HepG2 (cell line): ENCODE measurements around the gene PHKG2. TPM values are rescaled to one million over a fixed set of nuclear protein-coding genes. Genes with fewer than 3 reads are reported as not detected.

Experiments used
- ETV5 ChIP-seq: IDR thresholded peaks from 2 replicates; pipeline ENCODE4 v1.6.1; 2018; ENCODE audit warnings: missing biosample characterization, missing genetic modification reagents, inconsistent platforms, borderline replicate concordance
- KDM1A ChIP-seq: IDR thresholded peaks from 2 replicates; pipeline ENCODE4 v1.6.1; 2016; ENCODE audit warnings: missing compliant biosample characterization
- KLF12 ChIP-seq: sonication (generic); formaldehyde crosslinking; IDR thresholded peaks from 2 replicates; pipeline ENCODE4 v1.4.0; 2020; ENCODE audit warnings: missing genetic modification reagents, borderline replicate concordance
- MAFK ChIP-seq, 2 experiments: IDR thresholded peaks in 1 of 2; conservative IDR thresholded peaks in 1 of 2; 2 replicates each; pipeline ENCODE4 v1.6.1; 2011; ENCODE audit warnings: improper control_type of control experiment in 2 of 2, low read length in 2 of 2
- MED8 ChIP-seq: sonication (generic); formaldehyde crosslinking; IDR thresholded peaks from 2 replicates; pipeline ENCODE4 v1.8.1; 2023; ENCODE audit warnings: mild to moderate bottlenecking, missing genetic modification reagents; ENCODE audit not compliant: insufficient replicate concordance
- NR3C1 ChIP-seq: sonication (generic); formaldehyde crosslinking; IDR thresholded peaks from 2 replicates; pipeline ENCODE4 v1.4.0; 2020; ENCODE audit warnings: missing genetic modification reagents
- SRSF1 ChIP-seq: fragments of 200-400 bp; formaldehyde crosslinking; optimal IDR thresholded peaks from 2 replicates; pipeline ENCODE3; 2017; ENCODE audit warnings: mild to moderate bottlenecking, low read depth, low read length, moderate library complexity
- ZNF124 ChIP-seq: sonication (generic); formaldehyde crosslinking; IDR thresholded peaks from 2 replicates; pipeline ENCODE4 v1.4.0; 2020; ENCODE audit warnings: missing genetic modification reagents
- ZNF30 ChIP-seq: sonication (generic); formaldehyde crosslinking; IDR thresholded peaks from 2 replicates; pipeline ENCODE4 v1.5.0; 2020; ENCODE audit warnings: mild to moderate bottlenecking, missing genetic modification reagents
- ZNF337 ChIP-seq: sonication (generic); formaldehyde crosslinking; IDR thresholded peaks from 2 replicates; pipeline ENCODE4 v1.5.1; 2020; ENCODE audit warnings: missing genetic modification reagents, low read depth, mild to moderate bottlenecking, borderline replicate concordance
- ZNF576 ChIP-seq: sonication (generic); formaldehyde crosslinking; IDR thresholded peaks from 2 replicates; pipeline ENCODE4 v1.4.0; 2020; ENCODE audit warnings: mild to moderate bottlenecking, missing genetic modification reagents
- ZNF609 ChIP-seq: sonication (generic); formaldehyde crosslinking; IDR thresholded peaks from 2 replicates; pipeline ENCODE4 v1.4.0; 2020; ENCODE audit warnings: mild to moderate bottlenecking, missing genetic modification reagents, borderline replicate concordance
- ZNF646 ChIP-seq: sonication (generic); formaldehyde crosslinking; IDR thresholded peaks from 2 replicates; pipeline ENCODE4 v1.9.0; 2021; ENCODE audit warnings: mild to moderate bottlenecking, missing genetic modification reagents
- ZNF710 ChIP-seq: sonication (generic); formaldehyde crosslinking; IDR thresholded peaks from 2 replicates; pipeline ENCODE4 v1.5.0; 2020; ENCODE audit warnings: mild to moderate bottlenecking, missing genetic modification reagents, borderline replicate concordance
- polyA plus RNA-seq, 8 experiments: library from polyadenylated mRNA; depleted of rRNA in 3 of 8; stranded (reverse) in 7 of 8; unstranded in 1 of 8; fragments of >200 nt; fragmentation: Illumina TruSeq in 4 of 8; extraction: Trizol in 4 of 8; gene quantifications; 2 replicates each; pipeline versions ENCODE4 v1.2.1 to v1.2.3, GENCODE V29; 2011 to 2016; ENCODE audit warnings: low read depth in 4 of 8, missing spikeins in 1 of 8, mixed read lengths in 1 of 8; ENCODE audit not compliant: insufficient read depth in 1 of 8
- total RNA-seq, 5 experiments: library from RNA; depleted of rRNA; stranded (reverse); fragments of >200 nt; fragmentation: Illumina TruSeq; extraction: Trizol; gene quantifications; 2 replicates each; pipeline ENCODE4 v1.2.3, GENCODE V29; 2016; ENCODE audit warnings: low read depth in 1 of 5

Gene PHKG2
- total and polyA plus RNA-seq, 2 of the 13 experiments (the other 11 are each of a cell fraction or from before 2014, with no cell fraction given) = 37.4 to 42.1 TPM

GRCh38 chr16:30786936-30787612 is 38.8 kb downstream of the PHKG2 start, which contains the start of gene ZNF629 (continued):
- TF ChIP-seq ZNF646 (CRISPR knock-in tag) = 0 out of 2 replicates have a peak, but pooled peaks have one; percentile 20
- TF ChIP-seq MED8 = peak; percentile 57
- peak; percentile 95; the same call in 1 of the 2 replicates for TF ChIP-seq ZNF30
- peak; percentile 89 for TF ChIP-seq ETV5
- TF ChIP-seq ZNF710 (CRISPR knock-in tag) = no peak; the same call in 1 of the 2 replicates
- no peak for TF ChIP-seq MAFK (conservative IDR thresholded peaks at IDR 0.05 in 1 of 2, IDR thresholded peaks at IDR 0.05 in 1 of 2; ENCODE audit: low read length in 2 of 2)
- TF ChIP-seq ZNF609 (CRISPR knock-in tag) = peak; percentile 53; the same call in 1 of the 2 replicates
- TF ChIP-seq KLF12 (CRISPR knock-in tag) = peak; percentile 61; the same call in 1 of the 2 replicates
- TF ChIP-seq SRSF1 = peak; percentile 82
- TF ChIP-seq NR3C1 (CRISPR knock-in tag) = 0 out of 2 replicates have a peak, but pooled peaks have one; percentile 21
- no peak for TF ChIP-seq ZNF337
- TF ChIP-seq ZNF124 (CRISPR knock-in tag) = peak; percentile 34; the same call in 1 of the 2 replicates
- peak; percentile 64; the same call in 1 of the 2 replicates for TF ChIP-seq KDM1A (CRISPR knock-in tag)
- 0 out of 2 replicates have a peak, but pooled peaks have one; percentile 31 for TF ChIP-seq ZNF576 (CRISPR knock-in tag)
